ENCODE measurements around the gene MRPS5. TPM values are rescaled to one million over a fixed set of nuclear protein-coding genes. Genes with fewer than 3 reads are reported as not detected.

MRPS5 gene
- total RNA-seq, 1 donor from 2014 or later: 75.2 TPM

DNA sequence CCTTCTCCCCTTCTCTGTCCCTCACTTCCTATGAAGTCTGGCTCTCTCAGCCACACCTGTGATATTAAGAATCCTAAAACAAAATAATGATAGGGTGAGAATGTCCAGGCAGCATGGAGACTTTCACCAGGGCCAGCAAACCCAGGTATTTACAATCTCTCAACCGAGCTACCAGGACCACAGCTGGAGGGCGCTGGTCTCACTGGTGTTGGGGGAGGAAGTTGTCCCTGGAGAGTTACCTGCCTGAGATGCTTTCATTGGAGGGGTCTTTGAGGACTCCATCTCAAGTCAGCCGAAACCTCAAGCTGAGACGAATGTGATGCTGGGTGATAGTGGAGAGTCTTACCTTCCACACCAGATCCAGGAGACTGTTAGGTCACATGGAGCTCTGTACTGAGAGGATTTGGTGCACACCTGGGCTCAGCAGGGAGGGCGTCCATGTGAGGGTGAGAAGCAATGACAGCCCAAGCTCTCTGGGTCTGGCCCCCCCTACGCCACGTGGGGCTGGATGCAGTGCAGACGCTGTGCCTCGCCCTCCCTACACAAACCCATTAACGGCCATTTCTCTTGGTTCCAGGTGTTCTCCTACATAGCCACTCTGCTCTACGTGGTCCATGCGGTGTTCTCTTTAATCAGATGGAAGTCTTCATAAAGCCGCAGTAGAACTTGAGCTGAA is 68.7 kb downstream of the MRPS5 start:
- H3K27me3 ChIP-seq: no peaks in the 10 kb centered on the region
- H3K9me3 Mint-ChIP-seq: peaks cover 2% of the 10 kb centered on the region
- no peak overlapping the region for H3K27ac ChIP-seq
- H3K9me3 ChIP-seq (ENCODE audit: low read depth): no peaks in the 10 kb centered on the region
- H2AFZ ChIP-seq (replicated peaks): no peak overlapping the region
- no peaks in the 10 kb centered on the region for H3K4me1 ChIP-seq
- no peaks in the 10 kb centered on the region for H3K36me3 ChIP-seq
- H3K27ac Mint-ChIP-seq: no peak overlapping the region
- no peaks in the 10 kb centered on the region for H3K36me3 Mint-ChIP-seq
- H3K9ac ChIP-seq: no peak overlapping the region
- DNase-seq (ENCODE audit: low spot score): no peak
- H3K79me2 ChIP-seq (ENCODE audit: low read depth): no peaks in the 10 kb centered on the region
- no peaks in the 10 kb centered on the region for H3F3A ChIP-seq (ENCODE audit: low read depth)
- no peak overlapping the region for H3K4me3 ChIP-seq
- no peak overlapping the region for H3K4me3 Mint-ChIP-seq
- H3K27me3 Mint-ChIP-seq (ENCODE audit: insufficient read depth, low read depth): peaks cover 7% of the 10 kb centered on the region
- no peak overlapping the region for H3K4me2 ChIP-seq
- no peaks in the 10 kb centered on the region for H4K20me1 ChIP-seq (ENCODE audit: low read depth)
- TF ChIP-seq EZH2phosphoT487 (IDR thresholded peaks at IDR 0.05) (no peak), CTCF (IDR thresholded peaks at IDR 0.05) (no peak), EZH2 (IDR thresholded peaks at IDR 0.05) (no peak)
- H3K4me1 Mint-ChIP-seq: peaks cover 16% of the 10 kb centered on the region

- Histone ChIP-seq H3K27ac (no peak overlapping the region), H3K9me3 (ENCODE audit: low read depth) (no peaks in the 10 kb centered on the region), H3K4me3 (no peak overlapping the region), H3K9ac (no peak overlapping the region), H3K4me2 (no peak overlapping the region), H3K27me3 (no peaks in the 10 kb centered on the region), H4K20me1 (ENCODE audit: low read depth) (no peaks in the 10 kb centered on the region), H3K36me3 (no peaks in the 10 kb centered on the region), H3K4me1 (no peaks in the 10 kb centered on the region), H3K79me2 (ENCODE audit: low read depth) (no peaks in the 10 kb centered on the region), H3F3A (ENCODE audit: low read depth) (no peaks in the 10 kb centered on the region), H2AFZ (replicated peaks) (no peak overlapping the region)
- Mint-ChIP-seq H3K4me3 (no peak overlapping the region), H3K27ac (no peak overlapping the region), H3K4me1 (peaks cover 11% of the 10 kb centered on the region), H3K36me3 (no peaks in the 10 kb centered on the region), H3K27me3 (ENCODE audit: insufficient read depth, low read depth) (peaks cover 7% of the 10 kb centered on the region), H3K9me3 (peaks cover 2% of the 10 kb centered on the region)
- TF ChIP-seq EZH2phosphoT487 (IDR thresholded peaks at IDR 0.05) (no peak), EZH2 (IDR thresholded peaks at IDR 0.05) (no peak), CTCF (IDR thresholded peaks at IDR 0.05) (no peak)
- no peak for DNase-seq (ENCODE audit: low spot score)
These were observed 69.3 kb downstream of the MRPS5 start for GRCh38 chr2:95052307-95052706.

- Histone ChIP-seq H3K4me2 (no peak overlapping the region), H3K27ac (no peak overlapping the region), H4K20me1 (ENCODE audit: low read depth) (no peaks in the 10 kb centered on the region), H3K4me1 (no peaks in the 10 kb centered on the region), H3K4me3 (no peak overlapping the region), H3K36me3 (no peaks in the 10 kb centered on the region), H3F3A (ENCODE audit: low read depth) (no peaks in the 10 kb centered on the region), H3K79me2 (ENCODE audit: low read depth) (no peaks in the 10 kb centered on the region), H3K9ac (no peak overlapping the region), H3K27me3 (no peaks in the 10 kb centered on the region), H2AFZ (replicated peaks) (no peak overlapping the region), H3K9me3 (ENCODE audit: low read depth) (no peaks in the 10 kb centered on the region)
- Mint-ChIP-seq H3K4me1 (peaks cover 4% of the 10 kb centered on the region), H3K27ac (no peak overlapping the region), H3K36me3 (no peaks in the 10 kb centered on the region), H3K4me3 (no peak overlapping the region), H3K27me3 (ENCODE audit: insufficient read depth, low read depth) (peaks cover 7% of the 10 kb centered on the region), H3K9me3 (peaks cover 2% of the 10 kb centered on the region)
- DNase-seq (ENCODE audit: low spot score): no peak
- TF ChIP-seq EZH2phosphoT487 (IDR thresholded peaks at IDR 0.05) (no peak), EZH2 (IDR thresholded peaks at IDR 0.05) (no peak), CTCF (IDR thresholded peaks at IDR 0.05) (no peak)
These were observed 70.0 kb downstream of the MRPS5 start for GRCh38 chr2:95051626-95052025.
